GM10266 (cell line): ENCODE data around the gene PDE4D.

Experiments used
- DNase-seq: peaks from one replicate; pipeline ENCODE4 v3.0.0; 2012; ENCODE audit errors: extremely low spot score
- TF ChIP-seq, protein P1 (sequence below): IDR thresholded peaks from 2 replicates; pipeline ENCODE4 v1.5.1; 2012; ENCODE audit warnings: mild to moderate bottlenecking, low read depth; ENCODE audit not compliant: control insufficient read depth, insufficient read depth; ENCODE audit errors: missing control alignments

The PDE4D gene

GRCh38 chr5:59169768-59170150, 723.8 kb downstream of the PDE4D start:
- TF ChIP-seq, protein P1, sequence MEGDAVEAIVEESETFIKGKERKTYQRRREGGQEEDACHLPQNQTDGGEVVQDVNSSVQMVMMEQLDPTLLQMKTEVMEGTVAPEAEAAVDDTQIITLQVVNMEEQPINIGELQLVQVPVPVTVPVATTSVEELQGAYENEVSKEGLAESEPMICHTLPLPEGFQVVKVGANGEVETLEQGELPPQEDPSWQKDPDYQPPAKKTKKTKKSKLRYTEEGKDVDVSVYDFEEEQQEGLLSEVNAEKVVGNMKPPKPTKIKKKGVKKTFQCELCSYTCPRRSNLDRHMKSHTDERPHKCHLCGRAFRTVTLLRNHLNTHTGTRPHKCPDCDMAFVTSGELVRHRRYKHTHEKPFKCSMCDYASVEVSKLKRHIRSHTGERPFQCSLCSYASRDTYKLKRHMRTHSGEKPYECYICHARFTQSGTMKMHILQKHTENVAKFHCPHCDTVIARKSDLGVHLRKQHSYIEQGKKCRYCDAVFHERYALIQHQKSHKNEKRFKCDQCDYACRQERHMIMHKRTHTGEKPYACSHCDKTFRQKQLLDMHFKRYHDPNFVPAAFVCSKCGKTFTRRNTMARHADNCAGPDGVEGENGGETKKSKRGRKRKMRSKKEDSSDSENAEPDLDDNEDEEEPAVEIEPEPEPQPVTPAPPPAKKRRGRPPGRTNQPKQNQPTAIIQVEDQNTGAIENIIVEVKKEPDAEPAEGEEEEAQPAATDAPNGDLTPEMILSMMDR: no peak
- no peak for DNase-seq

DNA sequence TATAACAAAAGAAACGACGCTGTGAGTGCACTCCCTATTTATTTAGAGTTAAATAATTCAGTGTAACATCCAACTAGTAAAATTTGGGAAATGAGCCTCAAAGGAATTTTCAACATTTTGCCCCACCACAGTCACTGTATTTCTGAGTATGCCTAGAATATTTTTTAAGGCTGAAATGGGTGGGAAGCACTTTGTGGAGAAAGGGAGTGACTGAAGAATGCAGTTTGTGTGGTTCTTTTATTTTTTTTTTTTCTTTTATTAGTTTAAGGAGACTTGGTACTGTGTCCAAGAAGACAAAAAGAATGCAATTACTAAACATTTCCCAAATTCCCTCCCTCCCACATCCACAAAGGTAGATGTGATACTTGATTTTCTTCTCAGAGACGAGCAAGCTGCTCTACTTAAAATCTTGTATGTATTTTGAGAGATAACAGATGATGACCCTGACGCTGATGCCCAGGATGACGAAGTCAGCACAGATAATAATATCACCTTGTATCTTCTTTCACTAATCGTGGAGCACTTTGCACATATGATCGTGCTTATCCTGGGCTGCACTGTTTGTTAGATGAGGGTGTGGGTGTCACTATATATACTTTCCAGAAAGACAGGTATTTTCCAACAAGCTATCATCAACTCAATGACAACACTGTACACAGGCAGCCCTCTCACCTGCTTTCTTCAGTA, 724.3 kb downstream of the PDE4D start:
- TF ChIP-seq, protein P1: no peak
- DNase-seq: no peak

GRCh38 chr5:59168067-59168466, 725.5 kb downstream of the PDE4D start:
- TF ChIP-seq, protein P1: no peak
- DNase-seq: no peak

- DNase-seq: no peak
- TF ChIP-seq, protein P1: no peak
Observed at GRCh38 chr5:59164041-59164830, 729.3 kb downstream of the PDE4D start.

DNA sequence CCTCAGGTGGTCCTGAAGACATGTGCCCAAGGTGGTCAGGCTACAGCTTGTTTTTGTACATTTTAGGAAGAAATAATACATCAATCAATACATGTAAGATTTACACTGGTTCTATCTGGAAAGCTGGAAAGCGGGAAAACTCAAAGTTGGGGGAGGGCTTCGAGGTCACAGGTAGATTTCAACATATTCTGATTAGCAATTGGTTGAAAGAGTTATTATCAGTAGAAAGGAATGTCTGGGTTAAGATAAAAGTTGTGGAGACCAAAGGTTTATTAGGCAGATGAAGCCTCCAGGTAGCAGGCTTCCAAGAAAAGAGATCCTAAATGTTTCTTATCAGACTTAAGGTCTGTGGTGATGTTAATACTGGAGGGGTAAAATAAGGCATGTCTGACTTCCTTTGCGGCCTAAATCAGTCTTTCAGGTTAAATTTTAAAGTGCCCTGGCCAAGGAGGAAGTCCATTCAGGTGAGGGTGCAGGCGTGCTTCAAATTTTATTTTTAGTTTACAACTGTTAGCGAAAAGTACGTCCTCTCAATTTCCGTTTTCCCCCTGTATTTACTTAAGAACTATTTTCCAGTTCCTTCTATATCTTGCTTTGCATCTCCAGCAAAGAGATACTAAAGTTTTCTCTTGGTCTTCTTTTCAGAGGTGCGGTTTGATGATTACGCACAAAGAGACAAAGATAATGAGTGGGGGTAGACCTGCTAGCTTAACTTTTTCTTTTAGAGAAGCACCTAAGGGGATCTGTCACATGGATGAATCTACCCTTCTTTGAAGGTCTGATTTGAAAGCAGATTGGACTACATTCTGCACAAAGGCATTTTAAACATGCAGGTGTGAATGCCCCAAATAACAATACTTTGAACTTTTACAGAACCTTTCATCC, 732.1 kb downstream of the PDE4D start:
- TF ChIP-seq, protein P1: no peak
- DNase-seq: no peak

- no peak for DNase-seq
- TF ChIP-seq, protein P1: no peak
Observed at GRCh38 chr5:59158637-59159391, 734.7 kb downstream of the PDE4D start.
